ENCODE data around the gene CST2.
"Not testable (repeated sequence)": the region's sequence is repeated elsewhere in the genome, so short reads cannot be mapped to it uniquely, and the experiment has no call there.

The CST2 gene

DNA sequence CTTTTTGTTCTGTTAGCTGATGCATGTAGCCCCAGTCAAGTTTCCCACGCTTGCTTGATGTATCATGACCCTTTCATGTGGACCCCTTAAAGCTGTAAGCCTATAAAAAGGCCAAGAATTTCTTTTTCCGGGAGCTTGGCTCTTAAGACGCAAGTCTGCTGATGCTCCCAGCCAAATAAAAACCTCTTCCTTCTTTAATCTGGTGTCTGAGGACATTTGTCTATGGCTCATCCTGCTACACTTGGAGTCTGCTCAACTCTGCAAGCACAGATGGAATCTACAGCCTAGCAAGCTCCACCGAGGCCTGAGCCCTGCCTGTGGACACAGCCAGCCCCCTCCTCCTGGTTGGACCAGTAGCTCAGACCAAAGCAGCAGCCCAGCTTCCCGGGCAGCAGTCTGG is 3.4 kb downstream of the CST2 start:
- H3K9me2 ChIP-seq (replicated peaks; ENCODE audit: insufficient read depth, low read length), result no peaks in the 10 kb centered on the region
- H3K9me3 ChIP-seq (ENCODE audit: insufficient read depth, low read length), result no peaks in the 10 kb centered on the region
- H3K36me3 ChIP-seq (ENCODE audit: low read length), result no peaks in the 10 kb centered on the region
- H3K79me2 ChIP-seq (ENCODE audit: insufficient read depth, low read length), result no peaks in the 10 kb centered on the region
- no peaks in the 10 kb centered on the region for H3K27me3 ChIP-seq (ENCODE audit: low read length)
- H4K20me1 ChIP-seq (ENCODE audit: low read depth, low read length), result no peaks in the 10 kb centered on the region
- no peak overlapping the region for H2AFZ ChIP-seq (ENCODE audit: low read depth, low read length, severe bottlenecking)
- no peak overlapping the region for H3K4me3 ChIP-seq (ENCODE audit: insufficient read depth, low read length, poor library complexity, severe bottlenecking)
- no peak overlapping the region for H3K9ac ChIP-seq (ENCODE audit: low read length)
- TF ChIP-seq EZH2phosphoT487 (conservative IDR thresholded peaks at IDR 0.05; ENCODE audit: low read length), result no peak
- TF ChIP-seq, protein P1, sequence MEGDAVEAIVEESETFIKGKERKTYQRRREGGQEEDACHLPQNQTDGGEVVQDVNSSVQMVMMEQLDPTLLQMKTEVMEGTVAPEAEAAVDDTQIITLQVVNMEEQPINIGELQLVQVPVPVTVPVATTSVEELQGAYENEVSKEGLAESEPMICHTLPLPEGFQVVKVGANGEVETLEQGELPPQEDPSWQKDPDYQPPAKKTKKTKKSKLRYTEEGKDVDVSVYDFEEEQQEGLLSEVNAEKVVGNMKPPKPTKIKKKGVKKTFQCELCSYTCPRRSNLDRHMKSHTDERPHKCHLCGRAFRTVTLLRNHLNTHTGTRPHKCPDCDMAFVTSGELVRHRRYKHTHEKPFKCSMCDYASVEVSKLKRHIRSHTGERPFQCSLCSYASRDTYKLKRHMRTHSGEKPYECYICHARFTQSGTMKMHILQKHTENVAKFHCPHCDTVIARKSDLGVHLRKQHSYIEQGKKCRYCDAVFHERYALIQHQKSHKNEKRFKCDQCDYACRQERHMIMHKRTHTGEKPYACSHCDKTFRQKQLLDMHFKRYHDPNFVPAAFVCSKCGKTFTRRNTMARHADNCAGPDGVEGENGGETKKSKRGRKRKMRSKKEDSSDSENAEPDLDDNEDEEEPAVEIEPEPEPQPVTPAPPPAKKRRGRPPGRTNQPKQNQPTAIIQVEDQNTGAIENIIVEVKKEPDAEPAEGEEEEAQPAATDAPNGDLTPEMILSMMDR (IDR thresholded peaks at IDR 0.05; ENCODE audit: insufficient read depth, low read length, poor library complexity, severe bottlenecking), result no peak
- H3F3A ChIP-seq (ENCODE audit: insufficient read depth), result no peaks in the 10 kb centered on the region
- no peak overlapping the region for H3K4me2 ChIP-seq (ENCODE audit: low read depth, low read length, poor library complexity, severe bottlenecking)
- H3K27ac ChIP-seq (ENCODE audit: low read depth, low read length), result no peak overlapping the region

DNA sequence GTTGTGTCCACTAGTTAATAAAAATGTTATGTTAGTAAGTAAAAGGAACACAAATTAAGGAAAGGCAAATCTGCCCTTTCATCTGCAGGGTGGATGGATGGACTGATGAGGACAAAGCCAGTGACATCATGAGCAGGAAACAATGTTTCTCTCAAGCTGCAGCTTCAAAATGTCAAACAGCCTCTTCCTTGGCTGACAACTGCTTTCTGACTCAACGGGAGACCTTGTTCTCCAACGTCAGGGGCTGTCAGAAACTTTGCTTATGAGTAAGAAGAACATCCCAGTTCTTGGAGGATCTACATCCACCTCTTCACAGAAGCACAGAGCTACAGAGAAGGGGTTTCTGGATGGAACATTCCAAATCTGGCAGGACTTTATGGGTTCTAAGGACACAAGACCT is 6.0 kb downstream of the CST2 start:
- no peak for TF ChIP-seq EZH2phosphoT487 (conservative IDR thresholded peaks at IDR 0.05; ENCODE audit: low read length)
- TF ChIP-seq, protein P1 (IDR thresholded peaks at IDR 0.05; ENCODE audit: insufficient read depth, low read length, poor library complexity, severe bottlenecking), result no peak
- Histone ChIP-seq H3K79me2 (ENCODE audit: insufficient read depth, low read length) (no peaks in the 10 kb centered on the region), H3K27me3 (ENCODE audit: low read length) (no peaks in the 10 kb centered on the region)

DNA sequence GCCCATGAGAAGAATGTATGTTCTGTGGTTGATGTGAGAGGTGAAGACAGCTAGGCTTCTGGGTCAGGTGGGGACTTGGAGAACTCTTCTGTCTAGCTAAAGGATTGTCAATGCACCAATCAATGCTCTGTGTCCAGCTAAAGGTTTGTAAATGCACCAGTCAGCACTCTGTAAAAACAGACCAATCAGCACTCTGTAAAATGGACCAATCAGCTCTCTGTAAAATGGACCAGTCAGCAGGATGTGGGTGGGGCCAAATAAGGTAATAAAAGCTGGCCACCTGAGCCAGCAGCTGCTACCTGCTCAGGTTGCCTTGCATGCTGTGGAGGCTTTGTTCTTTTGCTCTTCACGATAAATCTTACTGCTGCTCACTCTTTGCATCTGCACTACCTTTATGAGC is 15.0 kb downstream of the CST2 start:
- not testable (repeated sequence) for H3K9me2 ChIP-seq (replicated peaks; ENCODE audit: insufficient read depth, low read length); H3K27me3 ChIP-seq (ENCODE audit: low read length); H3K9ac ChIP-seq (ENCODE audit: low read length); H4K20me1 ChIP-seq (ENCODE audit: low read depth, low read length); H3K9me3 ChIP-seq (ENCODE audit: insufficient read depth, low read length); H3K4me2 ChIP-seq (ENCODE audit: low read depth, low read length, poor library complexity, severe bottlenecking); H3F3A ChIP-seq (ENCODE audit: insufficient read depth); H3K36me3 ChIP-seq (ENCODE audit: low read length); H2AFZ ChIP-seq (ENCODE audit: low read depth, low read length, severe bottlenecking); H3K79me2 ChIP-seq (ENCODE audit: insufficient read depth, low read length); H3K27ac ChIP-seq (ENCODE audit: low read depth, low read length); H3K4me3 ChIP-seq (ENCODE audit: insufficient read depth, low read length, poor library complexity, severe bottlenecking)

More for the DNA sequence above, 6.0 kb downstream of the CST2 start:
- Histone ChIP-seq H3K9me2 (replicated peaks; ENCODE audit: insufficient read depth, low read length) (no peaks in the 10 kb centered on the region), H3K4me2 (ENCODE audit: low read depth, low read length, poor library complexity, severe bottlenecking) (no peak overlapping the region), H3K9ac (ENCODE audit: low read length) (no peak overlapping the region), H4K20me1 (ENCODE audit: low read depth, low read length) (no peaks in the 10 kb centered on the region), H3K4me3 (ENCODE audit: insufficient read depth, low read length, poor library complexity, severe bottlenecking) (no peak overlapping the region), H3F3A (ENCODE audit: insufficient read depth) (no peaks in the 10 kb centered on the region), H3K9me3 (ENCODE audit: insufficient read depth, low read length) (no peaks in the 10 kb centered on the region), H2AFZ (ENCODE audit: low read depth, low read length, severe bottlenecking) (no peak overlapping the region), H3K36me3 (ENCODE audit: low read length) (no peaks in the 10 kb centered on the region), H3K27ac (ENCODE audit: low read depth, low read length) (no peak overlapping the region)

DNA sequence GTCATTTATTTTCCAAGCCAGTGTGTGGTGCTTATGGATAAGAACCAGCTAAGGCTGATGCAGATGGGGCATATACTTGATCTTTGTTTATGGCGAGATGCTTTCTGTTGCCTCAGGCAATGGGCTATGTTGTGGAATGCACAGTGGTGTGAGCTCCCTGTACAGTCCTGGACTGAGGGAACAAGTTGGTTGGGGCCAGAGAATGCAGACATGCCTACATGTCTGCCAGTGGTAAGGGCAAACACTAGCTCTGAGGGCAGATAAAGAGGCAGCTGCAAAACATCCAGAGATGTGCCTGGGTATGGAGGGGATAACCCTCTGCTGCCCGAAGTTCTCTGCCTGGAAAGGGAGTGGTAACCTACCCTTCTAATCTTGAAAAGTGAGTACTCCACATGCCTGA is 16.2 kb downstream of the CST2 start:
- H4K20me1 ChIP-seq (ENCODE audit: low read depth, low read length); H3K27ac ChIP-seq (ENCODE audit: low read depth, low read length): not testable (repeated sequence)

More for the DNA sequence above, 16.2 kb downstream of the CST2 start:
- not testable (repeated sequence) for H3K36me3 ChIP-seq (ENCODE audit: low read length); H3K4me3 ChIP-seq (ENCODE audit: insufficient read depth, low read length, poor library complexity, severe bottlenecking); H3K4me2 ChIP-seq (ENCODE audit: low read depth, low read length, poor library complexity, severe bottlenecking); H3K9me2 ChIP-seq (replicated peaks; ENCODE audit: insufficient read depth, low read length); H3K9me3 ChIP-seq (ENCODE audit: insufficient read depth, low read length); H3K27me3 ChIP-seq (ENCODE audit: low read length); H3F3A ChIP-seq (ENCODE audit: insufficient read depth); H3K9ac ChIP-seq (ENCODE audit: low read length); H3K79me2 ChIP-seq (ENCODE audit: insufficient read depth, low read length); H2AFZ ChIP-seq (ENCODE audit: low read depth, low read length, severe bottlenecking)

Data from SU-DHL-6 (cell line).